ENCODE results near the gene SORCS3.

DNA sequence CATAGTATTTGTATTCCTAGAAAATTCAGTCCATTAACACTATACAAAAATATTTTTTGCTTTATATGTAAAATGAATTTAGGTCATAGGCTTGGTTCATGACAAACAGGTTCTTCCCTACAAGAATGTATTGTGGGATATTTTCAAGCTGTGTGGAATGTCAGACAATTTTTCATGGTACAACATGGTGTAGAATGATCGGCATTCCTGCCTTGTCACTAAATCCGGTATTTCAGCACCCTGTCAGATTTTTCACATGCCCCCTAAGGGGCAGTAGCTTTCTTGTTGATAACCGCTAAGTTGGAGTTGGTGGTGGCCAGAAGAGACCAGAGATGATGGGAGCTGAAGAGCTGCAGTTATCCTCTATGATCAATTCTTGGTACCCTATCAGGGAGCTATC lies 154.3 kb downstream of the SORCS3 start:
- no peak for TF ChIP-seq POLR2A (IDR thresholded peaks at IDR 0.05)
- TF ChIP-seq, protein P1, sequence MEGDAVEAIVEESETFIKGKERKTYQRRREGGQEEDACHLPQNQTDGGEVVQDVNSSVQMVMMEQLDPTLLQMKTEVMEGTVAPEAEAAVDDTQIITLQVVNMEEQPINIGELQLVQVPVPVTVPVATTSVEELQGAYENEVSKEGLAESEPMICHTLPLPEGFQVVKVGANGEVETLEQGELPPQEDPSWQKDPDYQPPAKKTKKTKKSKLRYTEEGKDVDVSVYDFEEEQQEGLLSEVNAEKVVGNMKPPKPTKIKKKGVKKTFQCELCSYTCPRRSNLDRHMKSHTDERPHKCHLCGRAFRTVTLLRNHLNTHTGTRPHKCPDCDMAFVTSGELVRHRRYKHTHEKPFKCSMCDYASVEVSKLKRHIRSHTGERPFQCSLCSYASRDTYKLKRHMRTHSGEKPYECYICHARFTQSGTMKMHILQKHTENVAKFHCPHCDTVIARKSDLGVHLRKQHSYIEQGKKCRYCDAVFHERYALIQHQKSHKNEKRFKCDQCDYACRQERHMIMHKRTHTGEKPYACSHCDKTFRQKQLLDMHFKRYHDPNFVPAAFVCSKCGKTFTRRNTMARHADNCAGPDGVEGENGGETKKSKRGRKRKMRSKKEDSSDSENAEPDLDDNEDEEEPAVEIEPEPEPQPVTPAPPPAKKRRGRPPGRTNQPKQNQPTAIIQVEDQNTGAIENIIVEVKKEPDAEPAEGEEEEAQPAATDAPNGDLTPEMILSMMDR (IDR thresholded peaks at IDR 0.05), result no peak

Data from right lobe of liver (tissue), 4 donors.